Ishikawa (cell line): ENCODE data around the gene LOXHD1.

ENCODE experiments used
- CEBPB ChIP-seq: IDR thresholded peaks from 2 replicates; pipeline ENCODE4 v1.6.1; 2012
- CREB1 ChIP-seq: IDR thresholded peaks from 2 replicates; pipeline ENCODE4 v1.6.1; 2012; ENCODE audit warnings: low read depth
- EGR1 ChIP-seq: IDR thresholded peaks from 2 replicates; pipeline ENCODE4 v1.6.1; 2012
- EP300 ChIP-seq: IDR thresholded peaks from 2 replicates; pipeline ENCODE4 v1.6.1; 2012; ENCODE audit warnings: borderline replicate concordance
- FOXM1 ChIP-seq: IDR thresholded peaks from 2 replicates; pipeline ENCODE4 v1.6.1; 2012; ENCODE audit warnings: low read depth, borderline replicate concordance
- NFIC ChIP-seq: IDR thresholded peaks from 2 replicates; pipeline ENCODE4 v1.6.1; 2012
- RAD21 ChIP-seq: IDR thresholded peaks from 2 replicates; pipeline ENCODE4 v1.6.1; 2012; ENCODE audit warnings: low read depth
- TAF1 ChIP-seq: IDR thresholded peaks from 2 replicates; pipeline ENCODE4 v1.6.1; 2012; ENCODE audit warnings: low read depth, mild to moderate bottlenecking
- TCF12 ChIP-seq: IDR thresholded peaks from 2 replicates; pipeline ENCODE4 v1.6.1; 2012; ENCODE audit warnings: low read depth
- TEAD4 ChIP-seq: IDR thresholded peaks from 2 replicates; pipeline ENCODE4 v1.6.1; 2012
- USF1 ChIP-seq: IDR thresholded peaks from 2 replicates; pipeline ENCODE4 v1.6.1; 2012
- YY1 ChIP-seq: IDR thresholded peaks from 2 replicates; pipeline ENCODE4 v1.6.1; 2012; ENCODE audit warnings: low read depth
- ZBTB7A ChIP-seq: IDR thresholded peaks from 2 replicates; pipeline ENCODE4 v1.6.1; 2012; ENCODE audit warnings: low read depth
- TF ChIP-seq, protein P1 (sequence below): IDR thresholded peaks from 2 replicates; pipeline ENCODE4 v1.6.1; 2012
- TF ChIP-seq, protein P2 (sequence below): IDR thresholded peaks from 2 replicates; pipeline ENCODE4 v1.6.1; 2012; ENCODE audit warnings: low read depth, mild to moderate bottlenecking

The LOXHD1 gene

DNA sequence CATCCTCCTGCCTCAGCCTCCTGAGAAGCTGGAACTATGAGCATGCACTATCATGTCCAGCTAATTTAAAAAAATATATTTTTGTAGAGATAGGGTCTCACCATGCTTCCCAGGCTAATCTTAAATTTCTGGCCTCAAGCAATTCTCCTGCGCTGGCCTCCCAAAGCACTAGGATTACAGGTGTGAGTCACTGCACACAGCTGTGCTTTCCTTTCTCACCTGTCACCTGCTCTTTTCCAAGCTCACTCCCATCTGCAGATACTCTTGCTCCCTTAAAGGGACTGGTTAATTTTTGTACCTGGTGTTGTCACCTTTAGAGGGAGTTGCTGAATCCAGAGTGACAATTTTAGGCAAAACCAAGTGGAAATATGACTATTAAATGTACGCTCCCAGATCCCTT, 178.2 kb downstream of the LOXHD1 start:
- TF ChIP-seq TCF12: no peak
- TF ChIP-seq FOXM1: no peak
- TF ChIP-seq CEBPB: no peak
- TF ChIP-seq RAD21: no peak
- TF ChIP-seq EP300: no peak
- no peak for TF ChIP-seq USF1

- TF ChIP-seq, protein P1, sequence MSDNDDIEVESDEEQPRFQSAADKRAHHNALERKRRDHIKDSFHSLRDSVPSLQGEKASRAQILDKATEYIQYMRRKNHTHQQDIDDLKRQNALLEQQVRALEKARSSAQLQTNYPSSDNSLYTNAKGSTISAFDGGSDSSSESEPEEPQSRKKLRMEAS: no peak
- TF ChIP-seq RAD21: no peak
- TF ChIP-seq NFIC: no peak
- TF ChIP-seq CREB1: no peak
- TF ChIP-seq CEBPB: no peak
- TF ChIP-seq, protein P2, sequence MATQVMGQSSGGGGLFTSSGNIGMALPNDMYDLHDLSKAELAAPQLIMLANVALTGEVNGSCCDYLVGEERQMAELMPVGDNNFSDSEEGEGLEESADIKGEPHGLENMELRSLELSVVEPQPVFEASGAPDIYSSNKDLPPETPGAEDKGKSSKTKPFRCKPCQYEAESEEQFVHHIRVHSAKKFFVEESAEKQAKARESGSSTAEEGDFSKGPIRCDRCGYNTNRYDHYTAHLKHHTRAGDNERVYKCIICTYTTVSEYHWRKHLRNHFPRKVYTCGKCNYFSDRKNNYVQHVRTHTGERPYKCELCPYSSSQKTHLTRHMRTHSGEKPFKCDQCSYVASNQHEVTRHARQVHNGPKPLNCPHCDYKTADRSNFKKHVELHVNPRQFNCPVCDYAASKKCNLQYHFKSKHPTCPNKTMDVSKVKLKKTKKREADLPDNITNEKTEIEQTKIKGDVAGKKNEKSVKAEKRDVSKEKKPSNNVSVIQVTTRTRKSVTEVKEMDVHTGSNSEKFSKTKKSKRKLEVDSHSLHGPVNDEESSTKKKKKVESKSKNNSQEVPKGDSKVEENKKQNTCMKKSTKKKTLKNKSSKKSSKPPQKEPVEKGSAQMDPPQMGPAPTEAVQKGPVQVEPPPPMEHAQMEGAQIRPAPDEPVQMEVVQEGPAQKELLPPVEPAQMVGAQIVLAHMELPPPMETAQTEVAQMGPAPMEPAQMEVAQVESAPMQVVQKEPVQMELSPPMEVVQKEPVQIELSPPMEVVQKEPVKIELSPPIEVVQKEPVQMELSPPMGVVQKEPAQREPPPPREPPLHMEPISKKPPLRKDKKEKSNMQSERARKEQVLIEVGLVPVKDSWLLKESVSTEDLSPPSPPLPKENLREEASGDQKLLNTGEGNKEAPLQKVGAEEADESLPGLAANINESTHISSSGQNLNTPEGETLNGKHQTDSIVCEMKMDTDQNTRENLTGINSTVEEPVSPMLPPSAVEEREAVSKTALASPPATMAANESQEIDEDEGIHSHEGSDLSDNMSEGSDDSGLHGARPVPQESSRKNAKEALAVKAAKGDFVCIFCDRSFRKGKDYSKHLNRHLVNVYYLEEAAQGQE: no peak
- no peak for TF ChIP-seq FOXM1
- no peak for TF ChIP-seq ZBTB7A
- no peak for TF ChIP-seq YY1
- TF ChIP-seq EGR1: no peak
- TF ChIP-seq USF1: no peak
Observed at GRCh38 chr18:46477425-46478011, 179.5 kb downstream of the LOXHD1 start.

DNA sequence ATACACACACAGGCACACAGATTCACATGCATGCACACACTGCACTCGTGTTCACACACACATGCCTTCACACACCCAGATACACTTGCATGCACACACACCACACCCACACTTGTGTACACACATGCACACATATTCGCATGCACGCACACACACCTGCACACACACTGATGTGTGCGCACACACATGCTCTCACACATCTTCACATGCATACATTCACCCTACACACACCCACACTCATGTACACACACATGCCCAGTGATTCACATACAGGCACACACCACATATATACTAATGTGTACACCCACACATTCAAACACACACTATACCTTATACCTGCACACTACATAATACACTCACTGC, 181.6 kb downstream of the LOXHD1 start:
- no peak for TF ChIP-seq TCF12
- no peak for TF ChIP-seq NFIC
- no peak for TF ChIP-seq EGR1
- TF ChIP-seq, protein P2: no peak

DNA sequence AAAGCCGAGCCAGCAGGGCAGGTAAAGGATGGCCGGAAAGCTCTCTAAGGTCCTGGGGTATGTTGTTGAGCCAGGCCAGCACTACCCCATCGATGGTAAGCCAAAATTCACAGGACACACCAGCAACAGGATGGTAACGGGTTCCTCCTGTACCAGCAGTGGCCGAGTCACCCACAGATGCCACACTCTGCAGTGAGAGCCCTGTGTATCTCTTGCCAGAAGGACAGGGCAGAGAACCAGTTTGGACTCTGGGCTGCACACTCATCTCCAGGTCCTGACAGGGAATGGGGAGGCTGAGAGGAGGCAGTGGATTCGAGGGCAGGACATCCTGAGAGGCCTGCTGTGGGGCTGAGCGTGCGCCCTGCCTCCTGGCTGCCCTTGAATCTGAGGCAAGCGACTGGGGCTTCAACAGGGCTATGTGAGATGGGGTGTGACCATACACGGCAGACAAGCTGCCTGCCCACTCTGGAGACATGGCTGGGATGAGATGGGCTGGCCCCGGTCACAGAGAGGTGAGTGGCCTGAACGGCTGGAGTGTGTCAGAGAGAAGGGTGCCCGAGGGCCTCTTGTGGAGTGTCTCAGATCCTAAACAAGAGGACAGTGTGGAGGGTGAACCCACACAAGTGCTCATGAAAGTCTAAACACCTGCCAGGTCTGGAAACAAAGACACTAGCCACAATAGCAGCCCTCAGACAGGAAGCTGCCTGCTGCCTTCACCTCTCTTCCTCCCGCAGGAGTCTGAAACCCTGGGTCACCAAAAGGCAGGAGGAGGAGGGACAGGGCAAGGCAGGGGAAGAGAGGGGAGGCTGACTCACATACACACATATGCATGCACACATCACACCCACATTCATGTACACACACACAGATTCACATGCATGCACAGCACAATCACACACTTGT, 182.3 kb downstream of the LOXHD1 start:
- TF ChIP-seq RAD21: no peak
- no peak for TF ChIP-seq NFIC
- TF ChIP-seq, protein P1: no peak
- TF ChIP-seq CREB1: no peak
- no peak for TF ChIP-seq EP300
- TF ChIP-seq TCF12: no peak
- no peak for TF ChIP-seq USF1
- TF ChIP-seq FOXM1: no peak
- TF ChIP-seq CEBPB: no peak
- TF ChIP-seq ZBTB7A: no peak
- no peak for TF ChIP-seq YY1
- no peak for TF ChIP-seq TAF1
- TF ChIP-seq, protein P2: no peak
- TF ChIP-seq TEAD4: no peak
- no peak for TF ChIP-seq EGR1
